ENCODE measurements around the gene C14orf132. TPM values are rescaled to one million over a fixed set of nuclear protein-coding genes. Genes with fewer than 3 reads are reported as not detected.

Gene C14orf132
- total and polyA plus RNA-seq, 2 of the 4 experiments (the other 2 are of a cell fraction), result 6.3 to 13.5 TPM

DNA sequence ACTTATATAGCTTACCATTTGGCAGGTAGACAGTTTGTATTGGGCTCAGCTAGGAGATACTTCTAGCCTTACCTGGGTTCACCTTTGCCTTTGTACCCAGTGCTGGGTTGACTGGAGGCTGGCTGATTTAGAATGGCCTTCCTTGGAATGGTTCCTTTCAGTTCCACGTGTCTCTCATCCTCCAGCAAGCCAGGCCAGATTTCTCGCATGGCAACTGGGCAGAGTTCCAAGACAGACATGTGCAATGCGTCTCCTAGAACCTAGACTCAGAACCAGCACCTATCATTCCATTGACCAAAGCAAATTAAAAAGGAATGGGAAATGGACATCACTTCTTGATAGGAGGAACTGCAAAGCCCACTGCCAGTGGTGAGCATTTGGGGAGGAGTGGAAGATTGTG lies 86.4 kb downstream of the C14orf132 start:
- CTCF ChIA-PET, result interaction anchor here (1.1 kb wide), 1 partner anchor 79 kb away, joined by 3 read pairs; the partner anchor contains the start of gene BDKRB2
- peak overlapping the region; percentile 23 for H2BK20ac ChIP-seq (ENCODE audit: low read depth, low read length)
- peak overlapping the region; percentile 14 for H2BK5ac ChIP-seq (ENCODE audit: low read depth, low read length, poor library complexity, severe bottlenecking)
- H4K5ac ChIP-seq (ENCODE audit: low read depth, low read length), result peak overlapping the region; percentile 87
- peaks cover 21% of the 10 kb centered on the region for H3K4me1 ChIP-seq (ENCODE audit: control insufficient read depth, insufficient read depth, low read length)
- H2BK15ac ChIP-seq (ENCODE audit: low read depth, low read length), result peak overlapping the region; percentile 68
- no peak overlapping the region for H2AK9ac ChIP-seq (replicated peaks; ENCODE audit: low read depth, low read length, poor library complexity)
- H2BK120ac ChIP-seq (ENCODE audit: low read depth, low read length), result peak overlapping the region; percentile 72
- H4K20me1 ChIP-seq (ENCODE audit: insufficient read depth, low read length), result no peaks in the 10 kb centered on the region
- no peak overlapping the region for H3K27ac ChIP-seq (ENCODE audit: insufficient read depth, low read length)
- peaks cover 10% of the 10 kb centered on the region for H3K9me1 ChIP-seq (ENCODE audit: insufficient read depth, low read length)
- H3K36me3 ChIP-seq (ENCODE audit: control insufficient read depth, insufficient read depth, low read length), result no peaks in the 10 kb centered on the region
- H4K8ac ChIP-seq (ENCODE audit: low read depth in 2 of 2, low read length in 2 of 2), result peak overlapping the region; percentile 17 to 28
- no TSS peak for BruUV-seq (replicated peaks)
- peak overlapping the region; percentile 84; the same call in 1 of the 2 replicates for H3K18ac ChIP-seq (ENCODE audit: low read depth, low read length)
- POLR2A ChIA-PET (ENCODE audit: unreplicated experiment), result no interaction called here
- H3K4me2 ChIP-seq (ENCODE audit: low read depth, low read length), result no peak overlapping the region
- DNase-seq, result no peak
- no peak overlapping the region for H3K9ac ChIP-seq (ENCODE audit: low read depth, low read length)
- 40% methylated on average over 1 of the region's 3 CpGs; no CpG with 5 or more reads in 1 of the 2 experiments for WGBS, 2 experiments (ENCODE audit: extremely low coverage in 2 of 2, insufficient read length in 1 of 2)
- intact Hi-C loops (cut with micrococcal nuclease), result no loop called here
- no peak overlapping the region for H3K23ac ChIP-seq (ENCODE audit: low read depth, low read length)
- H4K91ac ChIP-seq (ENCODE audit: insufficient read depth, low read depth, low read length), result peak overlapping the region; percentile 60
- H3K27me3 ChIP-seq (ENCODE audit: control insufficient read depth, insufficient read depth, low read length), result no peaks in the 10 kb centered on the region
- H2AFZ ChIP-seq (replicated peaks; ENCODE audit: low read length, poor library complexity), result no peak overlapping the region
- H2AK5ac ChIP-seq (ENCODE audit: low read depth, low read length), result peak overlapping the region; percentile 37
- ATAC-seq (ENCODE audit: low read depth), result no peak
- dilution Hi-C loops (cut with HindIII; ENCODE audit: low sequenced_read_pairs, unreplicated experiment), result no loop called here
- in situ Hi-C loops (cut with MboI; ENCODE audit: low sequenced_read_pairs), result no loop called here
- H3K9me3 ChIP-seq (ENCODE audit: control insufficient read depth, insufficient read depth, low read length), result no peaks in the 10 kb centered on the region
- no peak overlapping the region for H3K56ac ChIP-seq (ENCODE audit: extremely low read depth, insufficient read depth, low read length)
- peak overlapping the region; percentile 49 for H3K4ac ChIP-seq (ENCODE audit: low read depth, low read length)
- H3K79me1 ChIP-seq (ENCODE audit: low read depth in 1 of 2, low read length in 2 of 2), result peaks cover 0 to under 1% of the 10 kb centered on the region in 2 experiments; a peak in 1 of 4 replicates
- TF ChIP-seq CEBPB (IDR thresholded peaks at IDR 0.05; ENCODE audit: low read depth, low read length) (no peak), RFX5 (IDR thresholded peaks at IDR 0.05; ENCODE audit: low read depth, low read length) (no peak), MXI1 (IDR thresholded peaks at IDR 0.05; ENCODE audit: borderline replicate concordance, low read depth, low read length) (no peak), POLR2A (IDR thresholded peaks at IDR 0.05; ENCODE audit: low read depth, low read length) (no peak), CHD1 (IDR thresholded peaks at IDR 0.05; ENCODE audit: low read depth, low read length) (no peak), RAD21 (IDR thresholded peaks at IDR 0.05; ENCODE audit: low read length) (no peak), SMC3 (IDR thresholded peaks at IDR 0.05; ENCODE audit: low read depth, low read length) (no peak), BHLHE40 (IDR thresholded peaks at IDR 0.05; ENCODE audit: low read depth, low read length) (no peak)
- 0 out of 2 replicates have a peak overlapping the region, but pooled peaks have one; percentile 20 for H3K14ac ChIP-seq (replicated peaks; ENCODE audit: low read depth, low read length)
- H3K4me3 ChIP-seq (ENCODE audit: insufficient read depth, low read depth, low read length), result no peak overlapping the region
